Breast epithelium (tissue), 4 donors: ENCODE results near the gene CDHR2. TPM values are rescaled to one million over a fixed set of nuclear protein-coding genes. Genes with fewer than 3 reads are reported as not detected.

Experiments used
- DNase-seq, 2 donors: peaks; one replicate each; pipeline ENCODE4 v3.0.0-alpha.2; 2019; ENCODE audit warnings: low spot score in 2 of 2
- H3K27ac ChIP-seq, 2 donors: fragments of 200-600 bp; sonication (generic) in 1 of 2; one replicate each; pipeline ENCODE4 v1.5.1; 2016 to 2019; ENCODE audit warnings: mild to moderate bottlenecking in 1 of 2
- H3K27me3 ChIP-seq, 2 donors: fragments of 200-600 bp; sonication (generic) in 1 of 2; one replicate each; pipeline versions ENCODE4 v1.5.1 to v1.6.0; 2017 to 2019; ENCODE audit warnings: control low read depth in 1 of 2, mild to moderate bottlenecking in 1 of 2
- H3K36me3 ChIP-seq: fragments of 200-600 bp; one replicate; pipeline ENCODE4 v1.5.1; 2019
- H3K4me1 ChIP-seq, 2 donors: fragments of 200-600 bp; sonication (generic); one replicate each; pipeline ENCODE4 v1.5.1; 2016 to 2019; ENCODE audit warnings: control low read depth in 1 of 2
- H3K4me3 ChIP-seq, 3 donors: fragments of 200-600 bp; sonication (generic); 1 replicate in 2 of 3; 2 replicates in 1 of 3; pipeline ENCODE4 v1.5.1; 2016 to 2019; ENCODE audit warnings: mild to moderate bottlenecking in 3 of 3, moderate library complexity in 2 of 3
- H3K9me3 ChIP-seq, 2 donors: fragments of 200-600 bp; sonication (generic) in 1 of 2; one replicate each; pipeline ENCODE4 v1.5.1; 2016 to 2019; ENCODE audit warnings: control low read depth in 1 of 2
- CTCF ChIP-seq, 3 donors: fragments of 450-650 bp; IDR thresholded peaks; one replicate each; pipeline ENCODE4 v1.5.1; 2016 to 2017; ENCODE audit warnings: antibody characterized with exemption in 3 of 3, mild to moderate bottlenecking in 3 of 3, moderate library complexity in 3 of 3
- POLR2A ChIP-seq: fragments of 450-650 bp; IDR thresholded peaks from one replicate; pipeline ENCODE4 v1.6.1; 2016; ENCODE audit warnings: antibody characterized with exemption, mild to moderate bottlenecking, moderate library complexity
- POLR2AphosphoS5 ChIP-seq, 3 donors: sonication (generic); formaldehyde crosslinking; IDR thresholded peaks; one replicate each; pipeline ENCODE4 v1.6.1; 2017; ENCODE audit warnings: antibody characterized with exemption in 3 of 3
- intact Hi-C: fragments of 100-400 bp; cut with DNase I; formaldehyde crosslinking; loops from one replicate; pipeline ENCODE4 v1.15.1; 2023; ENCODE audit warnings: low total_unique reads
- total RNA-seq, 3 donors: library from RNA; depleted of rRNA; stranded (reverse); fragments of >200 nt; gene quantifications; one replicate each; pipeline ENCODE4 v1.1.0, GENCODE V29; 2016

CDHR2 gene
- total RNA-seq, 3 donors from 2014 or later: 2.3 TPM; not detected in 2

- Histone ChIP-seq H3K27ac (no peak overlapping the region), H3K9me3 (no peaks in the 10 kb centered on the region), H3K36me3 (no peaks in the 10 kb centered on the region), H3K4me1 (peaks cover 4 to 6% of the 10 kb centered on the region in 2 donors), H3K27me3 (peaks cover 8 to 80% of the 10 kb centered on the region in 2 donors), H3K4me3 (no peak overlapping the region)
- no peak for TF ChIP-seq CTCF (IDR thresholded peaks at IDR 0.05)
- no peak for TF ChIP-seq POLR2A
- TF ChIP-seq POLR2AphosphoS5 (IDR thresholded peaks at IDR 0.05): no peak
- no peak for DNase-seq
- intact Hi-C loops: no loop called here
These were observed 77.7 kb downstream of the CDHR2 start for GRCh38 chr5:176626876-176627236.

- Histone ChIP-seq H3K4me3 (no peak overlapping the region), H3K36me3 (no peaks in the 10 kb centered on the region), H3K4me1 (peaks cover 4 to 6% of the 10 kb centered on the region in 2 donors), H3K27ac (no peak overlapping the region), H3K9me3 (no peaks in the 10 kb centered on the region), H3K27me3 (peaks cover 8 to 84% of the 10 kb centered on the region in 2 donors)
- intact Hi-C loops: no loop called here
- TF ChIP-seq CTCF (IDR thresholded peaks at IDR 0.05) (no peak), POLR2AphosphoS5 (IDR thresholded peaks at IDR 0.05) (no peak), POLR2A (no peak)
- DNase-seq: no peak
These were observed 78.4 kb downstream of the CDHR2 start for GRCh38 chr5:176627582-176627981.

GRCh38 chr5:176628406-176629228, 79.5 kb downstream of the CDHR2 start:
- H3K36me3 ChIP-seq: no peaks in the 10 kb centered on the region
- TF ChIP-seq POLR2A (no peak), POLR2AphosphoS5 (IDR thresholded peaks at IDR 0.05) (no peak), CTCF (IDR thresholded peaks at IDR 0.05) (no peak)
- intact Hi-C loops: no loop called here
- DNase-seq: no peak
- no peaks in the 10 kb centered on the region for H3K9me3 ChIP-seq
- H3K4me1 ChIP-seq: peaks cover 4 to 6% of the 10 kb centered on the region in 2 donors
- no peak overlapping the region for H3K4me3 ChIP-seq
- H3K27me3 ChIP-seq: peaks cover 8 to 87% of the 10 kb centered on the region in 2 donors
- H3K27ac ChIP-seq: no peak overlapping the region

GRCh38 chr5:176629317-176629852, 80.2 kb downstream of the CDHR2 start:
- no peak overlapping the region for H3K27ac ChIP-seq
- peak overlapping the region in 1 of 3 donors; percentile 65 for H3K4me3 ChIP-seq
- H3K36me3 ChIP-seq: no peaks in the 10 kb centered on the region
- H3K9me3 ChIP-seq: no peaks in the 10 kb centered on the region
- no peak for TF ChIP-seq POLR2AphosphoS5 (IDR thresholded peaks at IDR 0.05)
- no peak for TF ChIP-seq CTCF (IDR thresholded peaks at IDR 0.05)
- TF ChIP-seq POLR2A: no peak
- intact Hi-C loops: no loop called here
- peaks cover 4 to 6% of the 10 kb centered on the region in 2 donors for H3K4me1 ChIP-seq
- peaks cover 8 to 86% of the 10 kb centered on the region in 2 donors for H3K27me3 ChIP-seq
- no peak for DNase-seq
